Lower lobe of right lung (tissue), 2 donors: ENCODE results near the gene TBCEL. TPM values are rescaled to one million over a fixed set of nuclear protein-coding genes. Genes with fewer than 3 reads are reported as not detected.
"Not testable (repeated sequence)": the region's sequence is repeated elsewhere in the genome, so short reads cannot be mapped to it uniquely, and the experiment has no call there.

Experiments used
- ATAC-seq, 2 donors: fragments of 200-7000 bp; cut with Tn5 transposase; one replicate each; pipeline ENCODE4 v1.9.1; 2020 to 2022; ENCODE audit warnings: mild to moderate bottlenecking in 2 of 2, moderate library complexity in 2 of 2
- DNase-seq: peaks from one replicate; pipeline ENCODE4 v3.0.0-alpha.2; 2020
- H3K27ac ChIP-seq: fragments of 200-600 bp; one replicate; pipeline ENCODE4 v1.8.0; 2022
- H3K27me3 ChIP-seq: fragments of 200-600 bp; one replicate; pipeline ENCODE4 v1.8.0; 2022; ENCODE audit warnings: low read depth
- H3K36me3 ChIP-seq: fragments of 200-600 bp; one replicate; pipeline ENCODE4 v1.8.0; 2022; ENCODE audit warnings: mild to moderate bottlenecking
- H3K4me1 ChIP-seq: fragments of 200-600 bp; one replicate; pipeline ENCODE4 v1.8.0; 2022
- H3K4me3 ChIP-seq: fragments of 200-600 bp; one replicate; pipeline ENCODE4 v1.8.0; 2022; ENCODE audit warnings: mild to moderate bottlenecking
- H3K9me3 ChIP-seq: fragments of 200-600 bp; one replicate; pipeline ENCODE4 v1.8.0; 2022
- intact Hi-C: fragments of 100-400 bp; cut with DNase I; formaldehyde crosslinking; loops from one replicate; pipeline ENCODE4 v1.11.0; 2022
- total RNA-seq: library from RNA; stranded (reverse); fragmentation: NEBNext Ultra II Directional; extraction: Animal tissue kit (Norgen Biotek cat#: 25700); gene quantifications from one replicate; pipeline ENCODE4 v1.2.1, GENCODE V29; 2021
- TF ChIP-seq, protein P1 (sequence below): fragments of 200-600 bp; IDR thresholded peaks from one replicate; pipeline ENCODE4 v1.8.0; 2022; ENCODE audit warnings: antibody characterized with exemption, mild to moderate bottlenecking
- donor health status: DM: no; HTN: yes; CAD: no; lungs with severe emphysema.

Gene TBCEL
- total RNA-seq, 1 donor from 2014 or later: 38.7 TPM

DNA sequence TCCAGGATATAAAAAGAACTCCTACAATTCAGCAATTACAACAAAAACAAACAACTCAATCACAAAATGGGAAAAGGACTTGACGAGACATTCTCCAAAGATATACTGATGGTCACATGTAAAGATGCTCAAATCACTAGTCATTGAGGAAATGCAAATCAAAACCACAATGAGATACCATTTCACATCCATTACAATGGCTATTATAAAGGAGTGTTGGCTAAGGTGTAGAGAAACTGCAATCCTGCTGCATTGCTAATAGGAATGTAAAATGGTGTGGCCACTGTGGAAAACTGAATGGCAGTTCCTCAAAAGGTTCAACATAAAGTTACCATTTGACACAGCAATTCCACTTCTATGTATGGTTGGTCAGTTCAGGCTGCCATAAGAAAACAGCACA, 11.8 kb upstream of the TBCEL start:
- Histone ChIP-seq H3K36me3 (no peaks in the 10 kb centered on the region), H3K27ac (no peak overlapping the region), H3K4me1 (no peaks in the 10 kb centered on the region), H3K4me3 (no peak overlapping the region), H3K9me3 (no peaks in the 10 kb centered on the region), H3K27me3 (no peaks in the 10 kb centered on the region)
- intact Hi-C loops: no loop called here
- no peak for ATAC-seq
- TF ChIP-seq, protein P1, sequence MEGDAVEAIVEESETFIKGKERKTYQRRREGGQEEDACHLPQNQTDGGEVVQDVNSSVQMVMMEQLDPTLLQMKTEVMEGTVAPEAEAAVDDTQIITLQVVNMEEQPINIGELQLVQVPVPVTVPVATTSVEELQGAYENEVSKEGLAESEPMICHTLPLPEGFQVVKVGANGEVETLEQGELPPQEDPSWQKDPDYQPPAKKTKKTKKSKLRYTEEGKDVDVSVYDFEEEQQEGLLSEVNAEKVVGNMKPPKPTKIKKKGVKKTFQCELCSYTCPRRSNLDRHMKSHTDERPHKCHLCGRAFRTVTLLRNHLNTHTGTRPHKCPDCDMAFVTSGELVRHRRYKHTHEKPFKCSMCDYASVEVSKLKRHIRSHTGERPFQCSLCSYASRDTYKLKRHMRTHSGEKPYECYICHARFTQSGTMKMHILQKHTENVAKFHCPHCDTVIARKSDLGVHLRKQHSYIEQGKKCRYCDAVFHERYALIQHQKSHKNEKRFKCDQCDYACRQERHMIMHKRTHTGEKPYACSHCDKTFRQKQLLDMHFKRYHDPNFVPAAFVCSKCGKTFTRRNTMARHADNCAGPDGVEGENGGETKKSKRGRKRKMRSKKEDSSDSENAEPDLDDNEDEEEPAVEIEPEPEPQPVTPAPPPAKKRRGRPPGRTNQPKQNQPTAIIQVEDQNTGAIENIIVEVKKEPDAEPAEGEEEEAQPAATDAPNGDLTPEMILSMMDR: no peak
- no peak for DNase-seq

DNA sequence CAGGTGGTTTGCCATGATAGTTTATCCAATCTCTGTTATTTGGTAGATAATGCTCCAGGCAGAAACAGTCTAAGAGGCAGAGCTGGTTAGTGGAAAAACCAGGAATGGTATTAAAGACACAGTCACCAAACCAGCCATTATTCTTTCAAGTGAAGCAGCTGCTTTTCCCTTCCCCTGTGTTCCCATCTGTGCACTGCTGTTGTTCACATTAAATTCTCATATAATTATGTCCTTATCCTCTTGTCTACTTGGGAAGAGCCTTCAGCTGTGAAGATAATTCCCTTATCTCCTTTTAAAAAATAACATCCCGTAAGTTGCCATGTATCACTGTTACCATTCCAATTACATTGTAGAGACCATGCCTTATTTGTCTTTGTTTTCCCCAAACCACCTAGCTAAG, 5.2 kb upstream of the TBCEL start:
- TF ChIP-seq, protein P1: no peak
- intact Hi-C loops: no loop called here
- Histone ChIP-seq H3K4me1 (no peaks in the 10 kb centered on the region), H3K9me3 (no peaks in the 10 kb centered on the region), H3K27ac (no peak overlapping the region), H3K36me3 (no peaks in the 10 kb centered on the region), H3K27me3 (no peaks in the 10 kb centered on the region), H3K4me3 (no peak overlapping the region)
- ATAC-seq: no peak
- no peak for DNase-seq

DNA sequence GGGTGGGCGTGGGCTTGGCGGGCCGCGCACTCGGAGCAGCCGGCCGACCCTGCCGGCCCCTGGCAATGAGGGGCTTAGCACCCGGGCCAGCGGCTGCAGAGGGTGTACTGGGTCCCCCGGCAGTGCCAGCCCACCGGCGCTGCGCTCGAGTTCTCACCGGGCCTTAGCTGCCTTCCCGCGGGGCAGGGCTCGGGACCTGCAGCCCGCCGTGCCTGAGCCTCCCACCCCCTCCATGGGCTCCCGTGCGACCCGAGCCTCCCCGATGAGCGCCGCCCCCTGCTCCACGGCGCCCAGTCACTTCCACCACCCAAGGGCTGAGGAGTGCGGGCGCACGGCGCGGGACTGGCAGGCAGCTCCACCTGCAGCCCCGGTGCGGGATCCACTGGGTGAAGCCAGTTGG, 2.2 kb upstream of the TBCEL start:
- H3K27me3 ChIP-seq, intact Hi-C loops, H3K9me3 ChIP-seq, DNase-seq, H3K36me3 ChIP-seq, H3K27ac ChIP-seq, ATAC-seq, H3K4me3 ChIP-seq: not testable (repeated sequence)
- H3K4me1 ChIP-seq: peaks cover 17% of the 10 kb centered on the region

DNA sequence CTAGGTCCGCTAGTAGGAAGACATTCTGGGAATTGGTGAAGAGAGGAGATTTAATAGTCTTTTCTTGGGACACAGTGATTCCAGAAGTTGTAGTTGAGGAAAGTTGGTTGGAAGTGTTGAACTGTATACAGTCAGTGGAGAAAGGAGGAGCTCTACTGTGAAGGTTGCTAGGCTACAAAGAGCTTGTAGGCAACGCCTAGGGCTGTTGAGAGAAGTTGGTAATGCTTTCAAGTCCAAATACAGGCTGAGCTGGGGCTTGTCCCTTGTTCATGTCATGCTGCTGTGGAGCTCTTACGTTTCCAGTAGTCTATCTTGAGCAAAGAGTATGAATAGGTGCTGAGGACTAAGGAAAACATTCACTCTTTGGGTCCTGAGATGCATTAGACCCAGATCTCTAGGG, 1.1 kb downstream of the TBCEL start:
- H3K27ac ChIP-seq: peak overlapping the region; percentile 84
- H3K27me3 ChIP-seq: no peaks in the 10 kb centered on the region
- peak overlapping the region; percentile 90 for H3K4me3 ChIP-seq
- no peaks in the 10 kb centered on the region for H3K9me3 ChIP-seq
- peaks cover 17% of the 10 kb centered on the region for H3K4me1 ChIP-seq
- ATAC-seq (peak; percentile 89 to 94), DNase-seq (no peak)
- intact Hi-C loops: no loop called here
- TF ChIP-seq, protein P1: no peak
- H3K36me3 ChIP-seq: no peaks in the 10 kb centered on the region

DNA sequence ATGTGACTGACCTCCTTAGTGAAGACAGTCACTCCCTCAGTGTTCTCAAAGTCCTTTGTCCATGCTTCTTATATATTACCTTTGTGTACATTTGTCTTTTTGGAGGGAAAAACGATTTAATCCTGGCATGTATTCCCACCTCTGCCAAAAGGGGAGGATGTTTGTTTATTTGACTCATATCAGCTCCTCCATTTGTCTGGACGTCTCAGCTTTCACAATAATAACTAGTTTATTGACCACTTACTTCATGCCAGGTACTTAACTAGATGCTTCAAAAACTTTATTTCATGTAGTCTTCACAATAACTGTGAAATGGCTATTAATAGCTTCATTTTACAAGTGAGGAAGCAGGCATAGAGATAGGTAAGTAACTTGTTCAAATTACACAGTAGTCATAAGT, 5.3 kb downstream of the TBCEL start:
- Histone ChIP-seq H3K27ac (no peak overlapping the region), H3K4me1 (peaks cover 24% of the 10 kb centered on the region), H3K9me3 (no peaks in the 10 kb centered on the region), H3K36me3 (no peaks in the 10 kb centered on the region), H3K4me3 (no peak overlapping the region), H3K27me3 (no peaks in the 10 kb centered on the region)
- intact Hi-C loops: no loop called here
- ATAC-seq (no peak), DNase-seq (no peak)
- TF ChIP-seq, protein P1: no peak

DNA sequence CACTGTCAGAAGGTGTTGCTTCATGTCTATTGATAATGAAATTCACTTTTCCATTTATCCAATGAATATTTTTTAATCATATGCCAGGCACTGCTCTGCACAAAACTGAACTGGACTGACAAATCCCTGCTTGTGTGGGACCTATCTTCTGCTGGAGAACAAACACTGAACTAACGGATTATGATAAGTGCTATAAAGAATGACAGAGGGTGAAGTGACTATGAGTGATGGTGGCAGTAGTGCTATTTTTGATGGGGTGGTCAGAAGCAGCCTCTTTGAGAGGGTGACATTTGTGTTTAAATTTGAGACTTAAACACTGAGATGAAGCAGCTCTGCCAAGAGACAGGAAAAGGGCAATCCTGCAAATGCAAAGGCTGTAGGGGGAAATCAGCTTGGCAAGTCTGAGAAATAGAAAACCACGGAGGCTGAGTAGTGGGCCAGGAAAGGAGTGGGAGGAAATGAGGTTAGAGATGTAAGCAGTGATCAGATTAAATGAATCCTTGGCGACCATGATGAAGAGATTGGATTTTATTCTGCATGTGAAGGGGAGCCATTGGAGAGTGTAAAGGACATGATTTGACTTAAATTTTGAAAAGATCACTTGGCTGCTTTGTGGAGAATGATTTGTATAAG, 6.0 kb downstream of the TBCEL start:
- no peaks in the 10 kb centered on the region for H3K27me3 ChIP-seq
- H3K36me3 ChIP-seq: no peaks in the 10 kb centered on the region
- DNase-seq (no peak), ATAC-seq (no peak)
- TF ChIP-seq, protein P1: no peak
- no peak overlapping the region for H3K27ac ChIP-seq
- intact Hi-C loops: no loop called here
- peaks cover 24% of the 10 kb centered on the region for H3K4me1 ChIP-seq
- no peaks in the 10 kb centered on the region for H3K9me3 ChIP-seq
- no peak overlapping the region for H3K4me3 ChIP-seq
